ENCODE data around the gene ELAVL4.

Gene ELAVL4

GRCh38 chr1:50175719-50176639 is 67.3 kb downstream of the ELAVL4 start:
- DNase-seq (ENCODE audit: low read depth): no peak
- H3K4me3 ChIP-seq (ENCODE audit: low read length): no peak overlapping the region
- no peak for TF ChIP-seq CTCF (IDR thresholded peaks at IDR 0.05; ENCODE audit: insufficient read depth, low read depth, low read length, missing control alignments)

- no peak overlapping the region for H3K4me3 ChIP-seq (ENCODE audit: low read length)
- no peak for TF ChIP-seq CTCF (IDR thresholded peaks at IDR 0.05; ENCODE audit: insufficient read depth, low read depth, low read length, missing control alignments)
- no peak for DNase-seq (ENCODE audit: low read depth)
Observed at GRCh38 chr1:50177994-50178393, 69.3 kb downstream of the ELAVL4 start.

DNA sequence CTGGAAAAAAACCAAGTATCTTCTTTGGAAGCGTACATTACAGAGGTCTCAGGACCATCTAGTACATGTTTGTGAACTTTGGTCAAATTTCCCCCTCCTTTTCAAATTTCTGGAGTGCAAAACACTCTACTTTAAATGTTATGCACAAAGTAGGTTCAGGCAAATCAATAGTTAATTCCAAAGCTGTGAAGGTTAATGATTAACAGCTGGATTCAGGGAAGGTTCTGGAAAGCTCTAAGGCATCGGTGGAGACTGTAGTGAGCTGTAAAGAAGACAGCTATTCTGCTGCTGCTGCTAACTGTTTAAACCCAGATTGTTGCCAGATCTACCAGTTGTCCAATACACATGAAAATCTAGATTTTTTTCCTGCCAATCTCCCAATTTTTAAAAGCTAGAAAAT is 70.9 kb downstream of the ELAVL4 start:
- no peak for TF ChIP-seq CTCF (IDR thresholded peaks at IDR 0.05; ENCODE audit: insufficient read depth, low read depth, low read length, missing control alignments)
- DNase-seq (ENCODE audit: low read depth): no peak
- no peak overlapping the region for H3K4me3 ChIP-seq (ENCODE audit: low read length)

DNA sequence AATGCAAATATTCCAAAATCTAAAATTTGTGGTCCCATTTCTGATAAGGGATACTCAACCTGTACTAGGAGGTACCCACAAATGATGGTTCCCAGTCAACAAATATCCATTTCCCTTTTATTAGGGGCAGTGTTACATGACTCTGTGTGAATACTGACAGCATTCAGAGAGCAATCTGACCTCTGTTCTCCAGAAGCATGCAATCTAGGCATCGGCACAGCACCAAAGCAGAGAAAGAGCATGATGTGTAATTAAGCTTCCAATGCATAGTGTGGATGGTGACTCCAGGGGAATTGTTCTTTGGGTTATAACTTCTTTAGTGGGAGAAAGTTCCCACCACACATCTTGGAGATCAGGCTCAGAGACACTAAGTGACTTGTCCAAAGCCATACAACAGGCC is 71.6 kb downstream of the ELAVL4 start:
- no peak overlapping the region for H3K4me3 ChIP-seq (ENCODE audit: low read length)
- no peak for DNase-seq (ENCODE audit: low read depth)
- no peak for TF ChIP-seq CTCF (IDR thresholded peaks at IDR 0.05; ENCODE audit: insufficient read depth, low read depth, low read length, missing control alignments)

DNA sequence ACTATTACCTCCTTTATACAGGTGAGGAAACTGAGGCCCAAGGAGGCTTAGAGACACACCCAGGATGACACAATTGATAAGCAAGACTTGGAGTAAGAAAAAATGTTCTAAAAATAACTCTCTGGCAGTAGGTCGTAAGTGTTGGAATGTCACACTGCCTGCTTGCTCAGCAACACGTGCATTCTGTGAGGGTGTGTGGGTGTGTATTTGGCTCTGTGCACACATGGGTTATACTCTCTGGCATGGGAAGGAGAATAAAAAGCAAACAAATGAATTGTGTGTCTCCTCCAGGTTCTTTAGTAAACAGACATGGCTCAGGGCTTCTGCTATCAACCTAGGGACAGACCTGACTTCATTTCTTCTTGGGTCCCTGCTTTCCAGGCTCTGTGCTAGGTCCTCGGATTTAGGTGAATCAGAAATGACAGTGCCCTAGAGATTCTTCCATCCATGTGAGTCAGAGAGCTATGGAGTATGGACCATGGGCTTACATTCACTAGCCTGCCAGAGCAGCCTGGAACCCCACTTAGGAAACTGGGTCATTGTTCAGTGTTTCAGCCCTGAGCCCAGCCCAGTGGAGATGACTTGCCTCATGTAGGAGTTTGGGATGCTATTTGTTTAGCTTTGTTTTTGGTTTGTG is 72.4 kb downstream of the ELAVL4 start:
- no peak for TF ChIP-seq CTCF (IDR thresholded peaks at IDR 0.05; ENCODE audit: insufficient read depth, low read depth, low read length, missing control alignments)
- H3K4me3 ChIP-seq (ENCODE audit: low read length): no peak overlapping the region
- DNase-seq (ENCODE audit: low read depth): peak; percentile 18

DNA sequence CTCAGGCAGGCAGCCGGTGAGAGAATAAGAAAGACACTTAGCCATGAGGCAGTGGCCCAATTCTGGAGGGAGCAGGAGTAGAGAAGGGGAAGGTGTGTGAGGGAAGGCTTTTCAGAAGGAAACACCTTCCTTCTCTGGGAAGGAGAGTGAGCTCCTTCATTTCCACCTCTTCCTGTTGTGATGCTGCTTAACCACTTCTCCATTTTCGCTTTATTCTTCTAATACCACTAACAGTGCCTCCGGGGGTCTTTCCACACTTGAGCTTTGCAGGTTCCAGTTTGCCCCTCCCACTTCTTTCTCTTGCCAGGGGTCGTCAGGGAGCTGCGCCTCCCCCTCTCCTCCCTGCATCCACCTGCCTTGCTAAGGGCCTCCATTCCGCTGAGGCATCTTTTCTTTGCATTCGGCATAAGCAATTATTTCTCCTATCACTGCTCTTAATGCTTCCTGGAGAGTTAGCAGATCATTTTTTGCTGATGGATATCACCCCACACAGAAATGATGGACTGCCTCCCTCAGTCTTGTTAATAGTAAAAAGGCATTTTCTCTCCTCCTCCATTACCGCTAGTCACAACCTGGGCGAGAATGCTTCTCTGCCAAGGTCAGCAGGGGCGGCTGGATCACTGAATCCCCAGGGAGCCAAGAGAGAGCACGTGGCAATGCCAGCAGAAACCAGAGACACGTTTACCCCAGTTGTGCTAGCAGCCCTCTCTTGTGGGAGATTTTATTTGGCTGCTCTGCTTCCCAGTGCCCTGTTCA is 74.8 kb downstream of the ELAVL4 start:
- no peak for DNase-seq (ENCODE audit: low read depth)
- TF ChIP-seq CTCF (IDR thresholded peaks at IDR 0.05; ENCODE audit: insufficient read depth, low read depth, low read length, missing control alignments): no peak
- no peak overlapping the region for H3K4me3 ChIP-seq (ENCODE audit: low read length)

All from epithelial cell of esophagus (primary cell).